NCI-H146 (cell line): ENCODE results near the gene RPIA.
"Not testable (repeated sequence)": the region's sequence is repeated elsewhere in the genome, so short reads cannot be mapped to it uniquely, and the experiment has no call there.

ENCODE experiments used
- DNase-seq: peaks from one replicate; lab custom pipeline; 2025; lab: John Stamatoyannopoulos, UW

RPIA gene

GRCh38 chr2:88773233-88774028, 82.0 kb downstream of the RPIA start:
- DNase-seq = not testable (repeated sequence)

- not testable (repeated sequence) for DNase-seq
Observed at GRCh38 chr2:88789213-88789612, 97.7 kb downstream of the RPIA start.

- not testable (repeated sequence) for DNase-seq
Observed at GRCh38 chr2:88795932-88796331, 104.5 kb downstream of the RPIA start.

- not testable (repeated sequence) for DNase-seq
Observed at GRCh38 chr2:88796523-88796922, 105.0 kb downstream of the RPIA start.

GRCh38 chr2:88797164-88797563, 105.7 kb downstream of the RPIA start:
- not testable (repeated sequence) for DNase-seq
